ENCODE measurements around the gene SYT1.

SYT1 gene

DNA sequence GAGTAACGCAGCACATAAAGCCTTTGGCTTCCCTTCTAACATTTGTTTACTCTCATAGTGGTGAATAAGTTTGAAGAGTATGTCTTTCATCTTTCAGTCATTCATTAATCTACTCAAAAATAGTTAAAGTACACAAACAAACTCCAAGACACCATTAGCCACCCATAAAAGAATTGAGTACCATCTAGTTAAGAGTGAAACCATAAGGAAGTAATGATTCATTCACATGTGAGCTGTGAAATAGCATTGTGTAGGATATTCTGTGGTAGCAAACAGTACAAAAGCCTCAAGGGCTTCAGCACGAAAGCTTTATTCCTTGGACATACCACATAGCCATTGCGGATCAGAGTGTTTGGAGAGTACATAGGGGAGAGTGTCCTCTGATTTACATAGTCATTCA lies 13.9 kb downstream of the SYT1 start:
- Mint-ChIP-seq H3K4me3 (no peak overlapping the region), H3K9me3 (no peaks in the 10 kb centered on the region), H3K4me1 (ENCODE audit: low read depth) (no peaks in the 10 kb centered on the region), H3K36me3 (ENCODE audit: low read depth) (no peaks in the 10 kb centered on the region), H3K27me3 (ENCODE audit: low read depth) (no peaks in the 10 kb centered on the region), H3K27ac (no peak overlapping the region)
- no peak for DNase-seq (ENCODE audit: low spot score)

DNA sequence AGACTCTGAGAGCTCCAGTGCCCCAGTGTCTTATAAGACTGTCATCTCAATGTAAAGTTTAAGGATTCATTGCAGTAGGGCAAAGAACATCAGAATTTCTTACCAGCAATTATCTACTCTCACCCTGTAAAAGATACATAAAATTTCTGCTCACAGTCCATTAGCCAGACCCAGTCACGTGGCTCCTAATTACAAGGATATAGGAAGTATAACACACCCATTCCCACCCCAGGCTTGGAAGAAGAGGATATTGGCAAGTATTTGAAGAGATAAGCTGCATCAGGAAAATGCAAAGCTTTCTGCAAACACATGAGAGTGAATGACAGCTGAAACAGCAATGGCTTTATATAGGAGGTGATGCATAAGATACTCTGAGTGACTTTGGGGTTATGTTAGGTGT lies 14.3 kb downstream of the SYT1 start:
- Mint-ChIP-seq H3K4me3 (no peak overlapping the region), H3K9me3 (no peaks in the 10 kb centered on the region), H3K4me1 (ENCODE audit: low read depth) (no peaks in the 10 kb centered on the region), H3K36me3 (ENCODE audit: low read depth) (no peaks in the 10 kb centered on the region), H3K27ac (no peak overlapping the region), H3K27me3 (ENCODE audit: low read depth) (no peaks in the 10 kb centered on the region)
- no peak for DNase-seq (ENCODE audit: low spot score)

DNA sequence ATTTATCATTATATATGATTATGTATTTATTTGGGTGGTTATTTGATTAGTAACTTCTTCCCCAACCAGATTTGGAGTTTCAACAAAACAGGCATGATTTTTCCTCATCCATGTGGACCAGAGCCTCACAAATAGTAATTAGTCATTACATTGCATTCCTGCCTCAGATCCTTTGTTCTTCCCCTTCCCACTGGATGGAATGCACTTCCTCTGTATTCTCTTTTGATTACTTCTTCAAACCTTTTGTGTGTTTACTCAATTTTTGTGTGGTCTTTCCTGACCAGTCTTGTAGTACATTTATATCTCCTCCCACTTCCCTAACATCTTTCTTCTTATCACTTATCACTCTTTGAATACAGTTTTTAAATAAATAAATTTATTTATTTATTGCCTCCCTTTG lies 15.5 kb downstream of the SYT1 start:
- no peaks in the 10 kb centered on the region for H3K4me1 Mint-ChIP-seq (ENCODE audit: low read depth)

DNA sequence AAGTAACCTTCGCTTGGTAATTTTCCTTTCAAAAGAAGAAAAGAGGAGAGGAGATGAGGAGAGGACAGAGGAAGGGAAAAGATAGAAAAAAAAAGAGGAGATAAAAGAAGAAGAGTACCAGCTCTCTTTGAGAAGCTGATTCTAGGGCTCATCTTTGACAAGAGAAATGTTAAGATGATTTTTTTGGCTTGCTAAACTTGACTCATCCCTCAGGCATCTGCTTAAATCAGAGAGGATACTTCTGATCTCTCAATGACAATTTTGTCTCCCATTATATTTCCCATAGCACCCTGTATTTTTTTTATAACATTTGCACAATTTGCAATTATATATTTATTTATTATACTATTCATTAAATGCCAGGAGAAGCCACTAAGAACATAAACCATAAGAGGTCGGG lies 17.1 kb downstream of the SYT1 start:
- Mint-ChIP-seq H3K4me1 (ENCODE audit: low read depth) (no peaks in the 10 kb centered on the region), H3K4me3 (no peak overlapping the region), H3K27me3 (ENCODE audit: low read depth) (no peaks in the 10 kb centered on the region), H3K9me3 (no peaks in the 10 kb centered on the region), H3K36me3 (ENCODE audit: low read depth) (no peaks in the 10 kb centered on the region), H3K27ac (no peak overlapping the region)
- DNase-seq (ENCODE audit: low spot score) = no peak

More for the DNA sequence above, 15.5 kb downstream of the SYT1 start:
- no peak overlapping the region for H3K27ac Mint-ChIP-seq
- no peak overlapping the region for H3K4me3 Mint-ChIP-seq
- DNase-seq (ENCODE audit: low spot score) = no peak
- H3K36me3 Mint-ChIP-seq (ENCODE audit: low read depth) = no peaks in the 10 kb centered on the region
- H3K27me3 Mint-ChIP-seq (ENCODE audit: low read depth) = no peaks in the 10 kb centered on the region
- no peaks in the 10 kb centered on the region for H3K9me3 Mint-ChIP-seq

DNA sequence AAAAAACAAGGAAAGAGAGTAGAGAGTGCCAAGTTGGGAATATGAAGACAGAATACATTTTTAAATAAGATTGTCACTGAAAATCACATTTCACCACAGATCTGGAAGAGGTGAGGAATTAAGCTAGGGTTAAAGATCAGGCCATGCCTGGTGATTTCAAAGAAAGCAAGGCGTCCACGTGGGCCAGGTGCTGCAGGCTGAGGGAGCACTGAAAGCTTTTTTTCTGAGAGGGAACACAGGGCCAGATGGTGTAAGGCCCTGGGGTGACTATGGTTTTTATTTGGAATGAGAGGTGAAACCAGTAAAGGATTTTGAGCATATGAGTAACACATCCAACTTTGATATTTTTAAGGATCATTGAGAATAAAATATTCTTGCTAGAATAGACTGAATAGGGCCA lies 20.9 kb downstream of the SYT1 start:
- H3K27ac Mint-ChIP-seq = no peak overlapping the region

DNA sequence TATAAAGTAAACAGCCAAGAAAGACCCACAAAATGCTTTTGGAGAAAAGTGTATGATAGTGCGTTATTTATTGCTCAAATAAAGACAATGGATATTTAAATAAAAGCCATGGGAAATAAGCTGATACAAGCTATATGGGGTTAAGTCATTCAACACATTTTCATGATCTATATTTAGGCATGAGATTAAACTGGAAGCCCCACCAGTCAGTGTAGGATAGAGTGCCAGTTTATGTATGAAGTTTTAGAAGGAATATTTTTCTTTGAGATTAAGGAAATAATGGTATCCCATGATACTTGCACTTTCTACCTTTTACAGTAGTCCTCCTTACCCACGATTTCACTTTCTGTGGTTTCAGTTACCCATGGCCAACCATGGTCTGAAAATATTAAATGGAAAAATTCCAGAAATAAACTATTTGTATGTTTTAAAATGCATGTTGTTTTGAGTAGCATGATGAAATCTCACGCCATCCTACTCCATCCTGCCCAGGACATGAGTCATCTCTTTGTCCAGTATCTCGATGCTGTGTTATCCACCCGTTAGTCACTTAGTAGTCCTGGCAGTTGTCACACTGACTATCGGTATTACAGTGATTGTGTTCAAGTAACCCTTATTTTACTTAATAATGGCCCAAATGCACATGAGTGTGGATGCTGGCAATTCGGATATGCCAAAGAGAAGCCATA lies 22.3 kb downstream of the SYT1 start:
- H3K4me3 Mint-ChIP-seq = no peak overlapping the region
- H3K27me3 Mint-ChIP-seq (ENCODE audit: low read depth) = no peaks in the 10 kb centered on the region
- H3K9me3 Mint-ChIP-seq = no peaks in the 10 kb centered on the region
- no peaks in the 10 kb centered on the region for H3K4me1 Mint-ChIP-seq (ENCODE audit: low read depth)
- DNase-seq (ENCODE audit: low spot score) = no peak
- H3K27ac Mint-ChIP-seq = no peak overlapping the region
- H3K36me3 Mint-ChIP-seq (ENCODE audit: low read depth) = no peaks in the 10 kb centered on the region

More for the DNA sequence above, 20.9 kb downstream of the SYT1 start:
- no peaks in the 10 kb centered on the region for H3K36me3 Mint-ChIP-seq (ENCODE audit: low read depth)
- no peak overlapping the region for H3K4me3 Mint-ChIP-seq
- no peaks in the 10 kb centered on the region for H3K4me1 Mint-ChIP-seq (ENCODE audit: low read depth)
- DNase-seq (ENCODE audit: low spot score) = no peak
- no peaks in the 10 kb centered on the region for H3K27me3 Mint-ChIP-seq (ENCODE audit: low read depth)
- H3K9me3 Mint-ChIP-seq = no peaks in the 10 kb centered on the region

DNA sequence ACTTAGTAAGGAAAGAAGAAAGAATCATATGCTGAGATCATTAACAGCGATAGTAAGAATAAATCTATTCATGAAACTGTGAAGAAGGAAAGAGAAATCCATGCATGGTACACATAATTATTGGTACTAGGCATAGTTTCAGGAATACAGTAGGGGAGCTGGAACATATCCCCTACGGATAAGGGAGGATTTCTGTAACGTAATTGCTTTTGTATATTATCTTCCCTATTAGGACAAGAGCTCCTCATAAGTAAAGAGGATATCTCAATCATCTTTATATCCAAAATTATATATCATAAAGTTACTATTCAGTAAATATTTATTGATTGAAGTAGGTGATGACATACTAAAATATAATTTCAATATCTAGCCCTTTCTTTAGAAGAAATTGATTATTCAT lies 22.9 kb downstream of the SYT1 start:
- DNase-seq (ENCODE audit: low spot score) = no peak
- no peak overlapping the region for H3K4me3 Mint-ChIP-seq
- no peaks in the 10 kb centered on the region for H3K9me3 Mint-ChIP-seq

DNA sequence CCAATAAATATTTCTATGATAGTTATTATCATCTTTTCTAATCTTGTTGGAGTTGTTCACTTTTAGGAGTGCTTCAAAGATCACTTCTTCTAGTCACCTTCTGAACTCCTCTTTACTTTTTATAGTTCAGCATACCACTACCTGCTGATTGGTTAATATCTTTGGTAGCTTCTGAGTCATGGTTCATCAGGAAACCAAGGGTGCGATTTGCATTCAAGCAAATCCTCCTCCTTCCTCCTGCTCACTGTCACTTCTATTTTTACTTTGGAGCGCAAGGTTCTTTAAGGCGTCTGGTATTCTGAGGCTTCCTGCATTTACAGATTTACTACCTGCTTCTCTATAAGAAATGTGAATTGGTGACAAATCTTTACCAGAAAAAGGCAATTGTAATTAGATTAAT lies 24.0 kb downstream of the SYT1 start:
- H3K36me3 Mint-ChIP-seq (ENCODE audit: low read depth) = no peaks in the 10 kb centered on the region
- H3K27me3 Mint-ChIP-seq (ENCODE audit: low read depth) = no peaks in the 10 kb centered on the region
- H3K27ac Mint-ChIP-seq = no peak overlapping the region
- DNase-seq (ENCODE audit: low spot score) = no peak
- H3K4me3 Mint-ChIP-seq = no peak overlapping the region
- no peaks in the 10 kb centered on the region for H3K4me1 Mint-ChIP-seq (ENCODE audit: low read depth)
- H3K9me3 Mint-ChIP-seq = no peaks in the 10 kb centered on the region

More for the DNA sequence above, 22.9 kb downstream of the SYT1 start:
- H3K27me3 Mint-ChIP-seq (ENCODE audit: low read depth) = no peaks in the 10 kb centered on the region
- no peaks in the 10 kb centered on the region for H3K4me1 Mint-ChIP-seq (ENCODE audit: low read depth)
- no peak overlapping the region for H3K27ac Mint-ChIP-seq
- no peaks in the 10 kb centered on the region for H3K36me3 Mint-ChIP-seq (ENCODE audit: low read depth)

DNA sequence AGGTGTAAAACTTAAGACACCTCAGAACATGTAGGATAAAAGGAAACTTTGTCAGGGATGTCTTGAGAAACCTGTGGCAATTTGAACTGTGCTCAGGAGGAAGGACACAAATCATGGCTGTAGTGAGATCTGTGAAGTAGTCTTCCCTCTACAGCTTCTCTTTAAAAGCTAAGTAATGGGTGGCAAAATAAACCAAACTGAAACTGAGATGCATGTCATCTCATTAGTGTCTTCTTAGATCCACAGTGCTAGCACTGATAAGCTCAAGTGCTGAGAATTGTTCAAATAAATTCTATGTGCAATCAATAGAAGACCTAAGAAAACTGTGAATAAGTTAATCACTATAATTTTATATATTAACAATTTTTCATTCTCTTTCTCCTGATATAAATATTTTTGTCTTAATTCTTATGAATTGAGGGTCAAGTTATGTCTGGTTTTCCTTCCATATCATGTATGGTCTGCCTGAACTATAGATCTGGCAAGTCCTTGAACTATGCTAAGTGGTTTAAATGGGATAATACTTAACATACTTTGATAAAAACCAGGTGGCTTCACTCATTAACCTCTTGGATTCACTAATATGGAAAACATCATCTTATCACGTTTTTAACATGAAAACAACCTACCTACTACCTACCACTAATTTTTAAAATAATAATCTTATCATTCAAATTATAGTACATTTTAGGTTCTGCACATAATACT lies 27.2 kb downstream of the SYT1 start:
- Mint-ChIP-seq H3K4me3 (no peak overlapping the region), H3K27me3 (ENCODE audit: low read depth) (no peaks in the 10 kb centered on the region), H3K27ac (no peak overlapping the region), H3K36me3 (ENCODE audit: low read depth) (no peaks in the 10 kb centered on the region), H3K4me1 (ENCODE audit: low read depth) (no peaks in the 10 kb centered on the region), H3K9me3 (peaks cover 4% of the 10 kb centered on the region)
- no peak for DNase-seq (ENCODE audit: low spot score)

DNA sequence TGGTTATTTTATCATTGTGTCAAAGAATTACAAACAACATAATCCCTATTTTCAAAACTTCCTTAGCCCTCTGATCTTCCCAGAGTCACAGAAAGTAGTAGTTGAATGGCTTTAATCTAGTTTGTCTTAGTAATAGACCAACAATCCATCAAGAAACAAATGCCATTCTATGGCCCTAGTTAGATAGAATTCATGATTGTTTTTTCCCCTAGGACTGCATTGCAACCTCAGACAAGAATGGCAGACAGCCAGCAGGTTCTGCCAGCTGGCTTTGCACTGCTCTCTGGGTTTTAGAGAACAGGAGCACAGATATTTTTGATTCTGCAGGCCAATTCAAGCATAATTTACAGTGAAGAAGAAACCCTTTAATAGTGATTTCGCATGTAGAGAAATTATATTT lies 33.8 kb downstream of the SYT1 start:
- H3K4me3 Mint-ChIP-seq = no peak overlapping the region
- no peaks in the 10 kb centered on the region for H3K4me1 Mint-ChIP-seq (ENCODE audit: low read depth)
- H3K27ac Mint-ChIP-seq = no peak overlapping the region
- no peak for DNase-seq (ENCODE audit: low spot score)
- H3K27me3 Mint-ChIP-seq (ENCODE audit: low read depth) = no peaks in the 10 kb centered on the region
- peaks cover 10% of the 10 kb centered on the region for H3K9me3 Mint-ChIP-seq
- no peaks in the 10 kb centered on the region for H3K36me3 Mint-ChIP-seq (ENCODE audit: low read depth)

DNA sequence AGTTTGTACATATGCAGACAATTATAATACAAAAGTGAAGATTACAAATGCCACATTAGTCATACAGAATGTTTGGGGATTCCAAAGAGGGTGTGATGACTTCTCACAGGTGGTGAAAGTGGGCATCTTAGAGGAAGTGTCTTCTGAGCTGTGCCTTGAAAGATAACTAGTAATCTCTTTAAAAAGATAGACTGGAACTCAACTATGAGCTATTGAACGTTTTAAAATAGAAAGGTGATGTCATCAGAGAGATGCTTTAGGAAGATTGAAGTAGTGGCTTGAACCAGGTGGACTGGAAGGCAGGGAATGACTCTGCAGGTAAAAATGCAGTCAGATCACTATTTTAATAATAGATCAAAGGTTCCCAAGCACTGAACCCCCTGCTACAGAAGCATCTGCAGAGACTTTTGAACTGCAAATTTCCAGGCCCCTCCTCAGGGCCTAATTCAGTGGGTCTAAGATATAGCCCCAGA lies 50.3 kb downstream of the SYT1 start:
- Mint-ChIP-seq H3K36me3 (ENCODE audit: low read depth) (no peaks in the 10 kb centered on the region), H3K9me3 (peaks cover 4% of the 10 kb centered on the region), H3K4me3 (no peak overlapping the region), H3K27ac (no peak overlapping the region), H3K27me3 (ENCODE audit: low read depth) (no peaks in the 10 kb centered on the region), H3K4me1 (ENCODE audit: low read depth) (no peaks in the 10 kb centered on the region)
- DNase-seq (ENCODE audit: low spot score) = no peak

DNA sequence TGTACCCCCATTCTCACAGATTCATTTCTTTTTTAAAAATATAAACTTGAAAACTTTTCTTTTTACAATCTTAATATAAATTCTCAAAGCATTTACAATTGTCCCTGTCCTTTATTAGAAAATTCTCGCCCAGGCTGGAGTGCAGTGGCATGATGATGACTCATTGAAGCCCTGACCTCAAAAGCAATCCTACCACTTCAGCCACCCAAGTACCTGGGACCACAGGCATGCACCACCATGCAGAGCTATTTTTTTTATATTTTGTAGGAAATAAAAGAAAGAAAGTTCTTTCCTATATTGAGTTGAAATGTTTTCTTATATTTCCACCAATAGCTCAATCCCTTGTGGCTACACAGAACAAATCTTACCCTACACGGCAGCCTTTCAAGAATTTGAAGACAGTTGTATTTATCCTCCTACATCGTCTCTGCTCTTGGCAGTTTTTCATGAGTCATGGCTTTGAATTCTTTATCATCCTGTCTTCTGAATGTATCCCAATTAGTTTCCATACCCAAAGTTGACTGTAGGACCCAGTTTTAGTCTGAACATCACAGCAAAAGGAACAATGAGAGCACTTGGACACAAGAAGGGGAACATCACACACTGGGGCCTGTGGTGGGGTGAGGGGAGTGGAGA lies 52.4 kb downstream of the SYT1 start:
- Mint-ChIP-seq H3K36me3 (ENCODE audit: low read depth) (no peaks in the 10 kb centered on the region), H3K27ac (no peak overlapping the region), H3K4me1 (ENCODE audit: low read depth) (no peaks in the 10 kb centered on the region), H3K4me3 (no peak overlapping the region), H3K9me3 (peaks cover 4% of the 10 kb centered on the region), H3K27me3 (ENCODE audit: low read depth) (no peaks in the 10 kb centered on the region)
- no peak for DNase-seq (ENCODE audit: low spot score)

DNA sequence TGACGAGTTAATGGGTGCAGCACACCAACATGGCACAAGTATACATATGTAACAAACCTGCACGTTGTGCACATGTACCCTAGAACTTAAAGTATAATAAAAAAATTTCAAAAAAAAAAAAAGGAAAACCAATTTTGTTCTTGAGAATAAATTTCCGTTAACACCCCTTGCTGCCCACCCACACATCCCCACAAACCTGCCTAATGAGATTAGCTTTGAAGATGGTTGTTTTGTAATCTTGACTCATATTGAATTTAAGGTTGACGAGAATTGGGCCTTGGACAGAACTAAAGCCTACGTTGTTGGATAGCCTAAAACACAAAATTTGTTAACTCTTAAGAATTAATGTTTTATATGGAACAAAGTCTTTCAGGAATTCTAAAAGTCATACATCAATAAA lies 52.9 kb downstream of the SYT1 start:
- no peaks in the 10 kb centered on the region for H3K36me3 Mint-ChIP-seq (ENCODE audit: low read depth)
- H3K4me1 Mint-ChIP-seq (ENCODE audit: low read depth) = no peaks in the 10 kb centered on the region
- no peak overlapping the region for H3K4me3 Mint-ChIP-seq
- no peak for DNase-seq (ENCODE audit: low spot score)
- H3K27ac Mint-ChIP-seq = no peak overlapping the region
- peaks cover 4% of the 10 kb centered on the region for H3K9me3 Mint-ChIP-seq
- H3K27me3 Mint-ChIP-seq (ENCODE audit: low read depth) = no peaks in the 10 kb centered on the region

DNA sequence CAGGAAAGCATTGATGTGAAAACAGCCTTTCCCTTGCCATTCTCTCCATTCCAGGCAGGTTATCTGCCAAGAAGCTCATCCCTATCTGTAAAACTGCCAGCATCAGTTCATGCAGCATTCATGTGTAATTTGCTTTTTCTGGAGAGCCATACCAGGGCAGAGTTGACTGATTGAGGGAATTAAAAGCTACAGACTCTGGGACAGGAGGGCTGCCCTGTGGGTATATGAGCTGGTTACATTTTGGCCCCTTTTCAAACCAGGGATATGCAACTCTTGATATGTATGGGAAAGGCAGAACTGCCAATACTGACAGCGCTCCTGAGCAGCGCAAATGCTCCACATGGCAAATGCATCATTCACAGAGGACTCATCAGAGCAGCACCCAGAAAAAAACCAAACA lies 53.7 kb downstream of the SYT1 start:
- H3K9me3 Mint-ChIP-seq = peaks cover 4% of the 10 kb centered on the region
- no peak overlapping the region for H3K27ac Mint-ChIP-seq
- no peaks in the 10 kb centered on the region for H3K4me1 Mint-ChIP-seq (ENCODE audit: low read depth)
- no peaks in the 10 kb centered on the region for H3K36me3 Mint-ChIP-seq (ENCODE audit: low read depth)
- H3K27me3 Mint-ChIP-seq (ENCODE audit: low read depth) = no peaks in the 10 kb centered on the region
- DNase-seq (ENCODE audit: low spot score) = no peak
- H3K4me3 Mint-ChIP-seq = no peak overlapping the region
